Measurements from ENCODE around the gene HOXA5.

Gene HOXA5

GRCh38 chr7:27163288-27164044 lies 20.0 kb upstream of the HOXA5 start:
- no peaks in the 10 kb centered on the region for H3K9me3 ChIP-seq
- no peaks in the 10 kb centered on the region for H3K36me3 ChIP-seq
- TF ChIP-seq, protein P1, sequence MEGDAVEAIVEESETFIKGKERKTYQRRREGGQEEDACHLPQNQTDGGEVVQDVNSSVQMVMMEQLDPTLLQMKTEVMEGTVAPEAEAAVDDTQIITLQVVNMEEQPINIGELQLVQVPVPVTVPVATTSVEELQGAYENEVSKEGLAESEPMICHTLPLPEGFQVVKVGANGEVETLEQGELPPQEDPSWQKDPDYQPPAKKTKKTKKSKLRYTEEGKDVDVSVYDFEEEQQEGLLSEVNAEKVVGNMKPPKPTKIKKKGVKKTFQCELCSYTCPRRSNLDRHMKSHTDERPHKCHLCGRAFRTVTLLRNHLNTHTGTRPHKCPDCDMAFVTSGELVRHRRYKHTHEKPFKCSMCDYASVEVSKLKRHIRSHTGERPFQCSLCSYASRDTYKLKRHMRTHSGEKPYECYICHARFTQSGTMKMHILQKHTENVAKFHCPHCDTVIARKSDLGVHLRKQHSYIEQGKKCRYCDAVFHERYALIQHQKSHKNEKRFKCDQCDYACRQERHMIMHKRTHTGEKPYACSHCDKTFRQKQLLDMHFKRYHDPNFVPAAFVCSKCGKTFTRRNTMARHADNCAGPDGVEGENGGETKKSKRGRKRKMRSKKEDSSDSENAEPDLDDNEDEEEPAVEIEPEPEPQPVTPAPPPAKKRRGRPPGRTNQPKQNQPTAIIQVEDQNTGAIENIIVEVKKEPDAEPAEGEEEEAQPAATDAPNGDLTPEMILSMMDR (IDR thresholded peaks at IDR 0.05; ENCODE audit: low read depth, low read length), result no peak
- H3K4me1 ChIP-seq, result no peaks in the 10 kb centered on the region
- H3K27me3 ChIP-seq, result peaks cover 97% of the 10 kb centered on the region
- DNase-seq, result no peak
- no peak overlapping the region for H3K4me3 ChIP-seq (ENCODE audit: low read depth, low read length)

- DNase-seq, result no peak
- H3K27me3 ChIP-seq, result peaks cover 97% of the 10 kb centered on the region
- H3K4me1 ChIP-seq, result no peaks in the 10 kb centered on the region
- TF ChIP-seq, protein P1 (IDR thresholded peaks at IDR 0.05; ENCODE audit: low read depth, low read length), result no peak
- H3K9me3 ChIP-seq, result no peaks in the 10 kb centered on the region
- H3K4me3 ChIP-seq (ENCODE audit: low read depth, low read length), result no peak overlapping the region
- H3K36me3 ChIP-seq, result no peaks in the 10 kb centered on the region
Observed at GRCh38 chr7:27162561-27163287, 19.2 kb upstream of the HOXA5 start.

GRCh38 chr7:27161721-27162560 lies 18.5 kb upstream of the HOXA5 start:
- Histone ChIP-seq H3K4me3 (ENCODE audit: low read depth, low read length) (no peak overlapping the region), H3K36me3 (no peaks in the 10 kb centered on the region), H3K27me3 (peaks cover 97% of the 10 kb centered on the region), H3K9me3 (no peaks in the 10 kb centered on the region), H3K4me1 (no peaks in the 10 kb centered on the region)
- no peak for DNase-seq
- TF ChIP-seq, protein P1 (IDR thresholded peaks at IDR 0.05; ENCODE audit: low read depth, low read length), result no peak

- Histone ChIP-seq H3K36me3 (no peaks in the 10 kb centered on the region), H3K9me3 (no peaks in the 10 kb centered on the region), H3K4me1 (no peaks in the 10 kb centered on the region), H3K4me3 (ENCODE audit: low read depth, low read length) (peak overlapping the region; percentile 58), H3K27me3 (peaks cover 97% of the 10 kb centered on the region)
- no peak for DNase-seq
- TF ChIP-seq, protein P1 (IDR thresholded peaks at IDR 0.05; ENCODE audit: low read depth, low read length), result no peak
Observed at GRCh38 chr7:27161214-27161720, 17.8 kb upstream of the HOXA5 start.

- TF ChIP-seq, protein P1 (IDR thresholded peaks at IDR 0.05; ENCODE audit: low read depth, low read length), result peak; percentile 90
- peak; percentile 83 for DNase-seq
- Histone ChIP-seq H3K27me3 (peaks cover 97% of the 10 kb centered on the region), H3K4me3 (ENCODE audit: low read depth, low read length) (peak overlapping the region; percentile 58), H3K36me3 (no peaks in the 10 kb centered on the region), H3K9me3 (no peaks in the 10 kb centered on the region), H3K4me1 (no peaks in the 10 kb centered on the region)
Observed at GRCh38 chr7:27160546-27161213, 17.2 kb upstream of the HOXA5 start.
